CD4-positive, alpha-beta T cell (primary cell): ENCODE data around the gene GAGE13. TPM values are rescaled to one million over a fixed set of nuclear protein-coding genes. Genes with fewer than 3 reads are reported as not detected.
"Not testable (repeated sequence)": the region's sequence is repeated elsewhere in the genome, so short reads cannot be mapped to it uniquely, and the experiment has no call there.

Experiments
- ATAC-seq: fragments of 200-7000 bp; cut with Tn5 transposase; one replicate; pipeline ENCODE4 v1.10.0; 2022; ENCODE audit warnings: mild to moderate bottlenecking; ENCODE audit not compliant: poor library complexity
- CTCF ChIA-PET: fragments of 350-600 bp; sonication (Branson Sonifier 250); formaldehyde crosslinking; loops from one replicate; lab custom pipeline; 2021; ENCODE audit warnings: antibody characterized with exemption, inconsistent platforms; lab: Charles Lee
- POLR2A ChIA-PET: fragments of 350-600 bp; sonication (Branson Sonifier 250); formaldehyde crosslinking; loops from one replicate; lab custom pipeline; 2021; ENCODE audit warnings: antibody characterized with exemption, inconsistent platforms; lab: Charles Lee
- DNase-seq, 14 experiments: peaks; one replicate each; pipeline ENCODE4 v3.0.0-alpha.2; 2013 to 2020; ENCODE audit warnings: mixed read lengths in 2 of 14
- H3K27ac ChIP-seq, 2 donors: one replicate each; pipeline versions ENCODE4 v1.5.1 to v1.7.0; 2013; ENCODE audit warnings: low read length in 2 of 2, low read depth in 1 of 2, mild to moderate bottlenecking in 1 of 2
- H3K27me3 ChIP-seq, 2 experiments: 1 replicate in 1 of 2; 2 replicates in 1 of 2; pipeline versions ENCODE4 v1.6.1 to v1.7.0; 2013; ENCODE audit warnings: low read length in 2 of 2, control low read depth in 1 of 2, mild to moderate bottlenecking in 1 of 2, moderate library complexity in 1 of 2; ENCODE audit not compliant: insufficient read depth in 2 of 2, control insufficient read depth in 1 of 2
- H3K36me3 ChIP-seq: one replicate; pipeline ENCODE4 v1.6.1; 2013; ENCODE audit warnings: low read length, control low read depth; ENCODE audit not compliant: insufficient read depth
- H3K4me1 ChIP-seq: one replicate; pipeline ENCODE4 v1.6.1; 2013; ENCODE audit warnings: low read length, control low read depth; ENCODE audit not compliant: insufficient read depth
- H3K4me3 ChIP-seq: one replicate; pipeline ENCODE4 v1.5.1; 2013; ENCODE audit warnings: mild to moderate bottlenecking, low read length, moderate library complexity
- H3K9me3 ChIP-seq, 2 experiments: 1 replicate in 1 of 2; 2 replicates in 1 of 2; pipeline versions ENCODE4 v1.6.1 to v1.7.0; 2013; ENCODE audit warnings: low read length in 2 of 2, mild to moderate bottlenecking in 2 of 2, control low read depth in 1 of 2, moderate library complexity in 1 of 2; ENCODE audit not compliant: control insufficient read depth in 1 of 2, insufficient read depth in 1 of 2
- H3K27ac Mint-ChIP-seq: one replicate; pipeline ENCODE4 v1.8.0; 2020; ENCODE audit warnings: mixed read lengths
- H3K27me3 Mint-ChIP-seq: one replicate; pipeline ENCODE4 v1.8.0; 2021; ENCODE audit warnings: mixed read lengths
- H3K36me3 Mint-ChIP-seq: one replicate; pipeline ENCODE4 v1.8.0; 2021; ENCODE audit warnings: low read depth, mixed read lengths
- H3K4me1 Mint-ChIP-seq: one replicate; pipeline ENCODE4 v1.8.0; 2021; ENCODE audit warnings: low read depth, mixed read lengths
- H3K4me3 Mint-ChIP-seq: one replicate; pipeline ENCODE4 v1.8.0; 2020; ENCODE audit warnings: mild to moderate bottlenecking, mixed read lengths
- H3K9me3 Mint-ChIP-seq: one replicate; pipeline ENCODE4 v1.8.0; 2020; ENCODE audit warnings: mixed read lengths
- CTCF ChIP-seq: fragments of 200-600 bp; IDR thresholded peaks from one replicate; pipeline ENCODE4 v1.8.0; 2022; ENCODE audit warnings: antibody characterized with exemption, mild to moderate bottlenecking
- intact Hi-C, 2 experiments: fragments of 100-400 bp; cut with DNase I in 1 of 2; cut with micrococcal nuclease in 1 of 2; formaldehyde crosslinking; loops; one replicate each; pipeline versions ENCODE4 v1.15.1 to v1.9.0; 2023 to 2025; cut with DNase I, micrococcal nuclease
- total RNA-seq, 174 experiments: library from RNA in 2 of 174; stranded (reverse) in 2 of 174; gene quantifications; one replicate each; pipeline ENCODE4 v1.2.3 and lab custom pipeline; 2021 to 2026

The GAGE13 gene
- total RNA-seq, 2 experiments from 2014 or later = not detected

GRCh38 chrX:49312176-49312575 is 19.2 kb upstream of the GAGE13 start:
- ChIA-PET POLR2A (no interaction called here), CTCF (no interaction called here)
- no peaks in the 10 kb centered on the region for H3K27me3 ChIP-seq
- no peaks in the 10 kb centered on the region for H3K9me3 Mint-ChIP-seq
- H3K4me3 Mint-ChIP-seq = no peak overlapping the region
- H3K36me3 Mint-ChIP-seq = no peaks in the 10 kb centered on the region
- intact Hi-C loops = no loop called here
- H3K27me3 Mint-ChIP-seq = no peaks in the 10 kb centered on the region
- no peak for ATAC-seq
- H3K4me3 ChIP-seq = no peak overlapping the region
- H3K36me3 ChIP-seq = no peaks in the 10 kb centered on the region
- H3K9me3 ChIP-seq = no peaks in the 10 kb centered on the region
- no peak for TF ChIP-seq CTCF
- H3K27ac ChIP-seq = no peak overlapping the region
- peaks cover 25% of the 10 kb centered on the region for H3K4me1 Mint-ChIP-seq
- no peak overlapping the region for H3K27ac Mint-ChIP-seq
- H3K4me1 ChIP-seq = peaks cover 21% of the 10 kb centered on the region
- no peak for DNase-seq

GRCh38 chrX:49316085-49316484 is 15.3 kb upstream of the GAGE13 start:
- H3K4me3 ChIP-seq = no peak overlapping the region
- Mint-ChIP-seq H3K9me3 (no peaks in the 10 kb centered on the region), H3K27me3 (no peaks in the 10 kb centered on the region), H3K36me3 (no peaks in the 10 kb centered on the region), H3K4me1 (no peaks in the 10 kb centered on the region), H3K4me3 (no peak overlapping the region), H3K27ac (no peak overlapping the region)
- H3K27ac ChIP-seq = no peak overlapping the region
- no peak for ATAC-seq
- no peaks in the 10 kb centered on the region for H3K27me3 ChIP-seq
- no peaks in the 10 kb centered on the region for H3K9me3 ChIP-seq
- POLR2A ChIA-PET = no interaction called here
- CTCF ChIA-PET = no interaction called here
- DNase-seq = no peak
- no peak for TF ChIP-seq CTCF
- intact Hi-C loops = no loop called here
- H3K4me1 ChIP-seq = no peaks in the 10 kb centered on the region
- no peaks in the 10 kb centered on the region for H3K36me3 ChIP-seq

- H3K36me3 Mint-ChIP-seq, H3K4me3 ChIP-seq, H3K4me1 Mint-ChIP-seq, H3K27me3 Mint-ChIP-seq, H3K9me3 Mint-ChIP-seq, H3K4me3 Mint-ChIP-seq, CTCF ChIA-PET, H3K9me3 ChIP-seq, ATAC-seq, POLR2A ChIA-PET, DNase-seq, H3K36me3 ChIP-seq, H3K27me3 ChIP-seq, H3K4me1 ChIP-seq, intact Hi-C loops, H3K27ac Mint-ChIP-seq, H3K27ac ChIP-seq: not testable (repeated sequence)
Measured at GRCh38 chrX:49321737-49322136, 9.6 kb upstream of the GAGE13 start, which contains the start of gene GAGE12J. Gene GAGE12J, plus strand, starts transcription at chrX:49322037. Its CDS starts 1,157 bp downstream, at chrX:49323194.

- H3K9me3 ChIP-seq, H3K27ac Mint-ChIP-seq, POLR2A ChIA-PET, H3K4me1 Mint-ChIP-seq, H3K9me3 Mint-ChIP-seq, DNase-seq, H3K4me1 ChIP-seq, H3K36me3 Mint-ChIP-seq, H3K27me3 ChIP-seq, H3K27me3 Mint-ChIP-seq, H3K27ac ChIP-seq, H3K4me3 ChIP-seq, H3K36me3 ChIP-seq, ATAC-seq, H3K4me3 Mint-ChIP-seq, CTCF ChIA-PET, intact Hi-C loops: not testable (repeated sequence)
Measured at GRCh38 chrX:49322266-49322665, 9.1 kb upstream of the GAGE13 start.

- H3K27ac ChIP-seq, H3K36me3 Mint-ChIP-seq, DNase-seq, H3K9me3 Mint-ChIP-seq, H3K4me3 ChIP-seq, H3K27ac Mint-ChIP-seq, H3K27me3 ChIP-seq, POLR2A ChIA-PET, H3K4me3 Mint-ChIP-seq, H3K27me3 Mint-ChIP-seq, H3K4me1 ChIP-seq, ATAC-seq, H3K36me3 ChIP-seq, H3K9me3 ChIP-seq, intact Hi-C loops, H3K4me1 Mint-ChIP-seq, CTCF ChIA-PET: not testable (repeated sequence)
Measured at GRCh38 chrX:49323735-49324134, 7.6 kb upstream of the GAGE13 start.

- H3K4me1 ChIP-seq, ATAC-seq: not testable (repeated sequence)
Measured at GRCh38 chrX:49330421-49330820, 961 bp upstream of the GAGE13 start.

More at GRCh38 chrX:49330421-49330820, 961 bp upstream of the GAGE13 start:
- POLR2A ChIA-PET, H3K27me3 Mint-ChIP-seq, H3K36me3 Mint-ChIP-seq, intact Hi-C loops, H3K27me3 ChIP-seq, H3K4me3 ChIP-seq, H3K4me3 Mint-ChIP-seq, DNase-seq, H3K9me3 Mint-ChIP-seq, H3K36me3 ChIP-seq, H3K27ac ChIP-seq, H3K4me1 Mint-ChIP-seq, H3K27ac Mint-ChIP-seq, H3K9me3 ChIP-seq, CTCF ChIA-PET: not testable (repeated sequence)
